GDM1 (cell line): ENCODE data around the gene IGFBPL1.
A peak's percentile ranks its signal among the peaks of the same experiment; 100 is the strongest.
"Not testable (repeated sequence)": the region's sequence is repeated elsewhere in the genome, so short reads cannot be mapped to it uniquely, and the experiment has no call there.

ENCODE experiments used
- DNase-seq: peaks from one replicate; lab custom pipeline; 2025; lab: John Stamatoyannopoulos, UW

Gene IGFBPL1

DNA sequence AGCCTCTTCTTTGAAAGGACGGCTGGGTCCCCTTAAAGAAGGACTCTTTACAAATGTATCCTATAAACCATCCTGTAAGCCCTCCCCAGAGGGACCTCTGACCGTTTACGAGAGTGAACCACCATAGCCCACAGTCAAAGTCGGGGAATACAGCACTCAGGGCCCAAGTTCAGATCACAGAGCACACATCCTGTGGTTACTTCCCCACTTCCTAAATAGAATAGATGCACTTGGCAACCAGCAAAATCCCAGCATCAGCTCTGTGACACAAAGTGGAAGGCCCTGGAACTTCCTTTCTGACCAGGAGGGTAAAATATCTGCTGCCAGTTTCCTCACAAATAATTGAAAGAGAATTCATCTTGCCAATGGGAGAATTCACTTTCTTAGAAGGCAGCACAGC, 6.9 kb upstream of the IGFBPL1 start:
- peak; percentile 70 for DNase-seq

DNA sequence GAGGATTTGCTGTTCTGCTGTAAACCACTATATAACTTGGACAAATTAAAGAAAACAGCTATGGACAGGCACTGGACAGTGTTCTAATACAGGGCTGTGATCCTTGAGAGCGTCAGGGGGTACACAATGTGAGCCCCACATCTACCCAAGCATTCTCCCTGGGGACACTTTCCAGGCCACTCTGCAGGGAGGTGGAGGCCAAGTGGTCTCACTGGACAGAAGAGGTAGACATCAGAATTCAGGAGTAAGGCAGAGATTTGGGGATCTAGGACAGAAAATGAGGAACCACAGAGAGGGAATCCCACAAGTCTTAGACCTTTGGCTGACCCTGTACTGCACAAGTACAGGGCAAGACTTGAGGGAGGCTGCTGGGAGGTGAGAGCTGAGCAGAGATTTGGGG, 3.8 kb upstream of the IGFBPL1 start:
- no peak for DNase-seq

DNA sequence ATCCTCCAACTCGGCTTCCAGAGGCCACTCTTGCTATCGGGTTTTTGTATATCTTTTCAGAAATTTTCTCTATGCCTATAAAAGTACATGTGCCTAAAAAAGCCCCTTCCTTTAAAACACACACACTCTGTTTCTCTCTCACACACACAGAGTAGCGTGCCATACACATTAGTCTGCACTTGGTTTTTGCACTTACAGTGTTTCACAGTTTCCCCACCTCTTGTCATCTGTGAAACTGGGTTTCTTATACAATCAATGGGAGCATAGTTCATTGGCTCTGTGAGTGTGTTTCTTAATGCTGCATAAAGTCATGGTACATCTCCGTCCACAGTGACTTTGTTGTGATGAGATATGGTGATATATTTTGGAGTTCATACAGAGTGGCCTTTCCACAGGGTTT, 664 bp upstream of the IGFBPL1 start:
- no peak for DNase-seq

DNA sequence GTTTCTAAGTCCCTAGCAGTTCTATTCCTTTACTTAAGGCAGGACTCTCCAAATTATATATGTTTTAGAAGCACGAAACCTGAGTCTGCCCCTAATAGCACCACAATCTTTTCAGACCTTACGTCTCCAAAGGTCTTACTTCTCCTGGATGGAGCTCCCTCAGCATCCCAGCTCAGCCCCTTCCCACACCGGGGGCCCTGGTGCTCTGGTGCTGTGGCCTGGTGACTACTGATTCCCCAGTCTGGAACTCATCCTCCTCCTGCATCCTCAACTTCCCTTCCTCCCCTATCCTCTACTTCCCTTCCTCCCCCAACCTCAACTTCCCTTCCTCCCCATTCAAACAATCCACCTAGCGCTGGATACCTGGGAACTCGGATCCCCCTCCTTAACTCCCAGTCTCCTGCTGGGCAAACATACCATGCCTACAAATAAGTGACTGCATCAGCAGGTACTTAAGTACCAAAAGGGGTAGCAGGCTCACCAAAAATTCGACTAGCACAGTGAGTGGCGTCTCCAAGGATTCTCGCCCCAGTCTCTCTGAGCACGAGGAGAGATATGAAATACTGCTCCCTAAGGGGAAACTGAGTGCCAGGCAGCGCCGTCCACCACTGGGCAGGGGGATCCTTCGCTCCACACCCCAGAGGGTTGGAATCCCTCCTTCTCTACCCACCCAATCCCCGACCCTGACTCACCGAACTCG, 831 bp downstream of the IGFBPL1 start:
- no peak for DNase-seq

DNA sequence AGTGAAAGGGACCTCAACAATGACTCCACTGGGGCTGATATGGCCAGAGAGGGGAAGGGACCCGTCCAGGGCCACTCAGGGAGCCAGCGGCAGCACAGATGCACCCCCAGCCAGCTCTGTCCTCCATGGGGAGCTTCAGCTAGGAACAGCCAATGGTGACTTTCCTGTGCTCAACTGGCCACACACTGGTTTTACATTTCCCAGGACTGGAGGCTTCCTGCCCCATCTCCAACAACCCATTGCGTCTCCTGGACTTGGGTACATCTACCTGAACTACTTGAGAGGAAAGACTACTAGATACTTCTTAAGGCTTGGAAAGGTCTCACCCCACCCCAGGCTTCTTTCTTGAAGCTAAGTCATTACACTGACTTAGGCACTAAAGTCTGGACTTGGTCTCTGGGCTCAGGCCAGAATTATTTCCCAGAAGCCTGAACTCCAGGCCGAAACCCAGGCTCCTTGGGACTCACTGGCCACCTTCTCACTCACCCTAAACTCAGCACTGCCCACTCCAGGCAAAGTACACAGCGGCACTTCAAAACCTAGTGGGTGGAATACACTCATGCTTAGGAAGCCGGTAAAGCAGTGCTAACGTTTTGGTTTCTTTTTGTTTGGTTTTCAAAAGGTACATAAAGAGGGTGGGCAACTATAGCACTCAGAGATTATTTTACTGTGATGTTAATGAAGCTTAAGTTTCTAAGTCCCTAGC, 1.5 kb downstream of the IGFBPL1 start:
- no peak for DNase-seq

DNA sequence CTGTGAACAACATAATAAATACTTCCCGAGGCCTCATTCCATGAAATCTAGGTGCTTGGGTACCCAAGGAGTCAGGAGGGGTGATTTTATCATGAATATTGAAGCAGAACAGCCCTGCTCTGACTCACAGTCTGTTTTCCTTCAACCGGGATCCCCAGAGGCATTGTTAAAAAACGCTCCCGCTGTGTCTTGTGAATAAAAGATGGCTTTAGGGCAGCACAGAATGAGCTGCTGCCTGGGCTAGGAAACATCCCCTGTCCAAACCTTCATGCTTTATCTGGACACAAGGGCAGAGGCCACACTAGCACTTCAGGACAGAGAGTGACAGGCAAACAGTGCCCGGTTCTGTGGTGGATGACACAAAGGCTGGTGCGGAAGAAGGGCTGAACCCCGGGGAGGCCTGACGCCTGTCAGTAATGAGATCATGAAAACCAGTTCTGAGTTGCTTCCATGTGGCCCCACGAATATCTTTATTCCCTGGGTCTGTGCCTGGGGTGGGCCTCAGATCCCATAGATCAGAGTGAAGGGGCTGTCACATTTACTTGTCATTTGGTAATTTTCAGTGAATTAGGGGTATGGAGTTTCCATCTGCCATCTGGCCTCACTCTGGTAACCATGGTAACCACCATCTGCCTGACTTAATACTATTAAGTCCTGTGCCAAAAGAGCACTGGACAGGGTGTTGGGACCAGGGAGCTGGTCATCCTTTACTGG, 2.6 kb downstream of the IGFBPL1 start:
- no peak for DNase-seq

DNA sequence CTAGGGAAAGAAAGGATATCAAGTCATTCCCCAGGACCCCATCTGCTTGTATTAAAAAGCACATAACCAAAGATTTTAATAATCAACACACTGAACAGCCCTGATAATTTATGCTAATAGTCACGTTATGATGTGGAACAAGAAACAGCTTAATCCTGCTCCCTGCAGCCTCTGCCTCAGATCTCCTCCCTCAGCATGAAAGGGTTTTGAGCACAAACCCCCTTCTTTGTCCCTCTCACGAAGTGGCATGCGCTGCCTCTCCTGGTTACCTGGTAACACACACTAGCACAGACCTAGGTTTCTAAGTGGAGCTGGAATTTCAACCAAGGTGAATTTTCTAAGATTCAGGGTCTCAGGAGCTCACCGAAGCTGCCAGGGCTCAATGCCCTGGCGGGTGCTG, 5.1 kb downstream of the IGFBPL1 start:
- DNase-seq = no peak

DNA sequence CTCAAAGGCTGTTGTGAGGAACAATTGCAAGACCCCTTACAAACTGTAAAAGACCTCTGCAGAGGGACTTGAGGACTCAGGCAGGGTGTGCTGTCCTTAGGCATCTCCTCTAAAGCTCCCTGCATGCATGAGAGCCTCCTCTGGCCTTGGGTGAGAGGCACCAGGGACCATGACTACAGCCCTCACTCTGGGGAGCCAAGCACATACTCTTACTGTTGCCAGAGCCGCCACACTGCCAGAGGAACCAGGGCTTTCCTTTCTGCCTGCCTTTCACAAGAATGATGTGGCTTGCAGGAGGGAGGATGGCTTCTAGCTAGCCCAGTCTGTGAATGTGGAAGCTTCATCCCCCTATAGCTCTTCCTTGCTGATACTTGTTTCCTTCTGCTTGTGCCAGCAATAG, 5.9 kb downstream of the IGFBPL1 start:
- no peak for DNase-seq

DNA sequence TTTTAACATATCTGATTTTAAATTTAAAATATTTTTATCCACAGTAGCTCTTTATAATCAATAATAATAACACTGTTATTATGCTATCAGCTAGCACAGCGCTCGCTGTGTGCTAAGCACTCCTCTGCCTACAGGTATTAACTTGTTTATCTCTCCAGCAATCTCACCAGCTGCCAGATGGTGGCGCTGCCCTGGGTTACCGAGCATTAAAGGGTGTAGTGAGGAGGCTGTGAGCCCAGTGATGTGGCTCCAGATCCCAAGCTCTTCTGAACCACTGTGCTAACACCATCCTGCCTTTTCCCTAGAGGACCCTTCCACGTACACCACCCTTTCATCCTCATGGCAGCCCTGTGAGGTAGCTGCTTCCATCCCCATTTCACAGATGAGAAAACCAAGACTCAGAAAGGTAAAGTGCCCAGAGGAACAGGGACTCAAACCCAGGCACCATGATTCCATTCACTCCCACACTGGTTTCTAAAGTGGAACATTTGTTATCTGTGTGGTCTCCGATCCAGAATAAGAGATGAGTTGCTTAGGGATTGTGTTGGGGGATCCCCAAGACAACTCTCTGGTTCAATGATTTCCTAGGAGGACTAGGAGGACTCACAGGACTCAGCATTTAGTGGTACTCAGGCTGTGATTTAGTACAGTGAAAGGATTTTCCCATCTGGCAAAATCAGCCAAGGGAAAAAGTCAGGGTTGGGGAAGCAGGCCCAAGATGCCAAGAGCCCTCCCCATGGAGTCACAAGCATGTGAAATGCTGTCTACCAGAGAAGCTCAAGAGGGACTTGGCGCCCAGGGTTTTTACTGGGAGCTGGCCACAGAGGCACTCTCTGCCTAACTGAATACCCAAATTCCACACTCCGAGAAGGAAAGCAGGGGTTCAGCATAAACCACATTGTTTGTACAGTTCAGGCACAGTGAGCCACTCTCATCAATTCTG, 7.0 kb downstream of the IGFBPL1 start:
- DNase-seq = no peak

DNA sequence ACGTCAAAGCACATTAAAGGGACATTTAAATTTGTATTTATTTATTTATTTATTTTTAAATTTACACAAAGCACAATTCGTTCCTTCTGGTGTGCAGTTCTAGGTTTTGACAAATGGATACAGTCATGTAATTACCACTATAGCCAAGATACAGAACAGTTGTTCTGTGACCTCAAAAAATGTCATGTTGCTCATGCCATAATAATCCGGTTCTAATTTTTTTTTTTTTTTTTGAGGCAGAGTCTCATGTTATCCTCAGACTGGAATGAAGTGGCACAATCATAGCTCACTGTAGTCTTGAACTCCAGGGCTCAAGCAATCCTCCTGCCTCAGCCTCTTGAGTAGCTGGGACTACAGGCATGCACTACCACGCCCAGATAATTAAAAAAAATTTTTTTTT, 7.8 kb downstream of the IGFBPL1 start:
- no peak for DNase-seq

DNA sequence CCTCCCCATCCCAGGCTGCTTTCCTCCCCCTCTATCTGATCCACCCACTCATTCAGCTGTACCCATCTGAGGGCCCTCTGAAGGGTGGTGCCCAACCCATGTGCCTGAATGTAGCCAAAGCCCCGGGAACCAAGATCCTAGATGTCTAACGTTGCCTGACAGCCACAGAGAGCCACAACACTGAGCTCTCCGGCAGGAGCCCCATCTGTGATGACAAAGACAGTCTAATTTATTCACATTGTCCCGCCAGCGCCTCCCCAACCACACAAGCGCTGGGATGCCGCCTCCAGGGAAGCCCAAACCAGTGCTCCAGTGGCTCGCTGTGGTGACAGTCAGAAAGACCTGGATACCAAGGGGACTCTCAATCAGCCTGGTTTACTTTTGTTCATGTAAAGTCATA, 8.4 kb downstream of the IGFBPL1 start:
- no peak for DNase-seq

DNA sequence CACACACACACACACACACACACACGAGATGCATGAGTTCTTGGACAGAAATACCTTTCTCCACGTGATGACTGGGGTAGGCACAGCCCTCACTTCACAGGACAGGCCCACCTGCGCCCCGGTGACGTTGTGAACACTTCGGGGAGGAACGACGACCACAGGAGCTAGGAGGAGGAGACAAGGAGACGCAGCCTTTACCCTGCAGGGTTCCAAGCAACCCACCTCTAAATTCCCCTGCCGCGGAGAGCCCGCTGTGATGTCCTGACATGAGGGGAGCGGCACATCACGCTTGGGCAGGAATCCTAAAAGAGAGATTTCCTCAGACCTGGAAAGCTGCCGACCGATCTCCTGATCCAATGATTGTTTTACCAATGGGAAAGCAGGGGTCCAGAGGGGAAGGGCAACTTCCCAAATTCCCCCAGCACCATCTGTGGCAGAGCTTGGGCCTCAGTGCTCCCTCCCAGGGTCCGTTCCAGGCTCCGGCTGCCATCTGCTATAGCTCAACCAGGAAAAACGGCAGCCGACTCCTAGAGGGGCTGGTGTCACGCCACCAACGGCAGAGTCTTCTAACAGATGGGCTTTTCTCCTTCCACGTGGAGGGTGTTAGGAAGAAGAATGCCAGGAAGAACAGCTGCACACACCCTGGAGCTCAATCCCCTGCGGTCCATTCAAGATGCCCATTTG, 10.1 kb downstream of the IGFBPL1 start:
- DNase-seq = no peak

DNA sequence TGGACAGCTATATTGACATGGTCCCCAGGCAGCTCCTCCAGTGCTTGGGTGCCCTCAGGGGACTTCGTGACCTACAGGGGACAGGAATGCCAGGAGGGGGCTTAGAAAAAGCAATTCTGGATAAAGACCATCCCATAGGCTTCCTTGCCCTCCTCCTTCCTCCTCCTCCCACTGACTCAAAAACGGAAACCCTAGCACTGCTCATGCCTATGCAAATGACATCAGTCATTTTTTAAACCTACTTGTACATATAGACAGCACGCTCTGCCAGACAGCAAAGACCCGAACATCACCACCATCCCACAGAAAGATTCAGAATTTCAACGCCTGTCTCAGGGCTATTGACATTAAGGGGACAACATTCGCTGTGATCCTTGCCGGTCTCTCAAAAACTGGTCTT, 11.0 kb downstream of the IGFBPL1 start:
- DNase-seq = no peak

DNA sequence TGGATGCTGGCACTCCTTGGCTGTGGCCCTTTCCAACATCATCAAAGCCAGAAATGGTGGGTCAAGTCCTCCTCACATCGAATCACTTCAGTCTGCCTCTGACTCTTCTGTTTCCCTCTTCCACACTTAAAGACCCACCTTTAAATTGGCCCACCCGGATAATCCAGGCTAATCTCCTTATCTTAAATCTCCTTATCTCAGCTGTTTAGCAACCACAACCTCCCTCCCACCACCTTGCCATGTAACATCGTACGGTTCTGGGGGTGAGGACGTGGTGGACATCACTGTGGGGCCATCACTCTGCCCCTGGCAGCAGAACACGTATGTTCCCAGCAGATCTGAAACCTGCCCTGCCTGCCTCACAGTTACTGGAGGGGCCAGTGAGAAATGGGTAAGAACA, 11.5 kb downstream of the IGFBPL1 start:
- DNase-seq = no peak

DNA sequence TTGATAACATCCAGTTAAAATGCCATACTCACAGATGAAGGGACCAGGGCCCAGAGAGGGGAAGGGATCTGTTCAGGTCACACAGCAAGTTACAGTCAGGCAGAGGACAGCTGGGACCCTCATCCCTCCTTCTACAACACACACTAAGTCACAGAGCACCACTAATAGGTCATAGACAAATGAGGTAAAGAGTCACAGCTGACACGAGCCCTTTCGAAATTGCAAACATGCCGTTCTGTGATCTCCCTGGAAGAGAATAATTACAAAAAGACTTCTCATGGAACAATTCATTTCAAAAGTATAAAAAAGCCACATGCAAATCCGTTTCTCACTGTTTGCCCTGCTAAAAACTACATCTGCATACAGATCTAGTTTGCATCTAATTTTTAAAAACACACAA, 15.5 kb downstream of the IGFBPL1 start:
- DNase-seq = no peak

DNA sequence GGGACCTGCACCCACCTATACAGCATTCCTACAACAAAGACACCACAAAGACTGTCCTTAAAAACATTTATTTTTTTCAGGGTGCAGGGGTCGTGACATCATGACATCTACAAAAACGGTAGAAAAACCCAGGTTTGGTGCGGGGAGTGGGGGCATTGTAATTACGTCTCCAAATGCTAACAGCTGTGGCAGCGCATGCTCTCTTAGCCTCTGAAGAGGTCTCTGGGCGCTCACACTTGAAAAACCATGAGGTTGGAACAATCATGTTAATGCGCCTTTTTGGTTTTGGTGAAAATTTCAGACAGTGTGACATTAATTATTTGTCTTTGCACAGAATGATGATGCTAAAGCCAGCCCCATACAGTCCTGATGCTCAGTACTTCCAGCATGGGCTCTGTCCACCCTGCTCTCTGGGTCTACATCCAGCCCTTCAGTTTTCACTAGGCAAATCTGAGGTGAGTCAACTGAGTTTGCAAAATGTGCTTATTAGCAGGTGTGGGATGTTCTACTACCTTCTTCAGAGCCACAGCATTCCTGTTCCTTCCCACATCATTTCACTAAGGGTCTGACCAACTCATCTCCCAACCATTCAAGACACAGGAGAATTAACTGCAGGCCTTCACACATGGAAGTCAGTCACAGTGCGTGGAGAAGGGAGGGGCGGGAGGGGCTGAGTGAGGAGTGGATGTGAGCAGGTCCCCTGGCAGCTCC, 17.6 kb downstream of the IGFBPL1 start:
- DNase-seq = no peak

DNA sequence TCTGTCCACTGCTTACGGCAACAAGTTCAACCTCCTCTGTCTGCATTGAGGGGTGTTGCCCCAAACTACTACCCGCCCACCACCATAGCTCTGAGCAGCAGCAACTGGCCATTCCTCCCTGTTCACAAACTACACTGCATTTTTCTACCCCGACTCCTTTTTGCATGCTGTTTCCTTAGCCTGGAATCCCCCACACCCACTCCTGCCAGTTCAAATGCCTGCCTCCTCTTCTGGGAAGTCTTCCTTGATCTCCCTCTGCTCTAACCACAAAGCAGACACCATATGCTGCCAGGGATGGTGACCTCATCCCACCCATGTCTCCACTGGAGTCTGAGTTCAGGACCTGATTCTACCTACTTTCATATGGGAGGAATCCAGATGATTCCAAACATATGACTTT, 18.5 kb downstream of the IGFBPL1 start:
- no peak for DNase-seq

DNA sequence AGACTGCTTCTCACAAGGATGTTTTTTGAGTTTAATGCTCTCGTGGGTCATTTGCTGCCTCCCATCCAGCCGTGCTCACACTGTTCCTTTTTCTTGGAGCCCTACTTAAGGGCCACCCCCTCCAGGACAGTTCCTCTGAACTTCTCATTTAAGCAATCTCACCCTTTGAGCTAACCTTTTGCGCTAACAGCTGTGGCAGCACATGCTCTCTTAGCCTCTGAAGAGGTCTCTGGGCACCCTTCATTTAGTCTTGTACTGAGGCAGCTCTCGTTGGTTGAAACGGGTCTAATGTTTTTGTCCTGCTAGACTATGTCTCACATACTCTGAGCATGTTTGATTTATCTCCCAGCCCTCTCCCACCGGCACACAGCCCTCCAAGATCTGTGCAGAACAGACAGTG, 19.9 kb downstream of the IGFBPL1 start:
- no peak for DNase-seq

DNA sequence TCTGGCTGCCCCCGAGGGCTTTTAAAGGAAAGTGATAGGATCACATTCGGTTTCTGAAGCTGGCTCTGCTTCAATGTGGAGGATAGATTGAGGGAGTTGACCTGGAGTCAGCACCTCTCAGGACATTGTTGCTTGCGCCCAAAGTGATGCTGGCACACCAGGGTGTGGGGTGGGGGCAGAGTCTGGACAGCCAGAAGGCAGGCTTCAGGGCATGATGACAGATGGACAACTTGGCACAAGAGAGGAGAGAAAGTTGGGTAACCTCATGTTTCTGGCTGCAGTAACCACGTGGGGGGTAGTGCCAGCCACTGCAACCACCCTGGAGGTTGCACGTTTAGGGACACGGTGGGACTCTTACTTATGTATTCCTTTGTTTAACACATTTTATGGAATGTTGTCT, 22.3 kb downstream of the IGFBPL1 start:
- DNase-seq = no peak

DNA sequence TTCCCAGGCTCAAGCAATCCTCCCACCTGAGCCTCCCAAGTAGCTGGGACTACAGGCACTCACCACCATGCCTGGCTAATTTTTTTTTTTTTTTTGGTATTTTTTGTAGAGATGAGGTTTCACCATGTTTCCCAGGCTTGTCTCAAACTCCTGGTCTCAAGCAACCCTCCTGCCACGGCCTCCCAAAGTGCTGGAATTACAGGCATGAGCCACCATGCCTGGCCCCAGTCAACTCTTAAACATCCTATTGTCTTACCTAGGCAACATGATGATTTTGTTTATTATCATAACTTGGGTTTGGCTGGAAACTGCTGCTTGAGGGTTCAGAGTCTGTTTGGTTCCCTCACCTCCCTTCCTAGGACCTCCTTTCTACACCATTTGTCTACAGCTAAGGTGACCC, 25.1 kb downstream of the IGFBPL1 start:
- DNase-seq = not testable (repeated sequence)

DNA sequence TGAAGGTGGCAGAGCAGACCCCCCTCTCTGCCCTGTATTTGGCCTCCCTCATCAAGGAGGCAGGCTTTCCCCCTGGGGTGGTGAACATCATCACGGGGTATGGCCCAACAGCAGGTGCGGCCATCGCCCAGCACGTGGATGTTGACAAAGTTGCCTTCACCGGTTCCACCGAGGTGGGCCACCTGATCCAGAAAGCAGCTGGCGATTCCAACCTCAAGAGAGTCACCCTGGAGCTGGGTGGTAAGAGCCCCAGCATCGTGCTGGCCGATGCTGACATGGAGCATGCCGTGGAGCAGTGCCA, 27.9 kb downstream of the IGFBPL1 start:
- DNase-seq = no peak
